HFFc6 (cell line): ENCODE results near the gene POLE2. TPM values are rescaled to one million over a fixed set of nuclear protein-coding genes. Genes with fewer than 3 reads are reported as not detected.

ENCODE experiments used
- DNase-seq: peaks from one replicate; pipeline ENCODE4 v3.0.0-alpha.2; 2018
- H3K27ac Mint-ChIP-seq: 2 replicates; pipeline ENCODE4 v1.8.0; 2020; ENCODE audit warnings: mild to moderate bottlenecking, mixed read lengths
- H3K27me3 Mint-ChIP-seq: 2 replicates; pipeline ENCODE4 v1.8.0; 2021; ENCODE audit warnings: mild to moderate bottlenecking, moderate library complexity, mixed read lengths; ENCODE audit not compliant: insufficient read depth
- H3K36me3 Mint-ChIP-seq: 2 replicates; pipeline ENCODE4 v1.8.0; 2021; ENCODE audit warnings: low read depth, mixed read lengths
- H3K4me1 Mint-ChIP-seq: 2 replicates; pipeline ENCODE4 v1.8.0; 2020; ENCODE audit warnings: low read depth, mixed read lengths
- H3K4me3 Mint-ChIP-seq: 2 replicates; pipeline ENCODE4 v1.8.0; 2020; ENCODE audit warnings: mild to moderate bottlenecking, moderate library complexity, mixed read lengths
- H3K9me3 Mint-ChIP-seq: 2 replicates; pipeline ENCODE4 v1.8.0; 2020; ENCODE audit warnings: mild to moderate bottlenecking, mixed read lengths
- total RNA-seq, 6 experiments: library from RNA; stranded (reverse); fragmentation: NEBNext Ultra II Directional; extraction: Animal tissue kit (Norgen Biotek cat#: 25700); gene quantifications; 2 replicates in 1 of 6; 3 replicates in 5 of 6; pipeline ENCODE4 v1.2.3, GENCODE V29; 2021
- TF ChIP-seq, protein P1 (sequence below): fragments of 200-600 bp; sonication (generic); IDR thresholded peaks from 2 replicates; pipeline ENCODE4 v1.5.0; 2021; ENCODE audit warnings: antibody characterized with exemption, mild to moderate bottlenecking

The POLE2 gene
- total RNA-seq, 6 experiments from 2014 or later: 4.5 to 11.6 (median 8.7) TPM

DNA sequence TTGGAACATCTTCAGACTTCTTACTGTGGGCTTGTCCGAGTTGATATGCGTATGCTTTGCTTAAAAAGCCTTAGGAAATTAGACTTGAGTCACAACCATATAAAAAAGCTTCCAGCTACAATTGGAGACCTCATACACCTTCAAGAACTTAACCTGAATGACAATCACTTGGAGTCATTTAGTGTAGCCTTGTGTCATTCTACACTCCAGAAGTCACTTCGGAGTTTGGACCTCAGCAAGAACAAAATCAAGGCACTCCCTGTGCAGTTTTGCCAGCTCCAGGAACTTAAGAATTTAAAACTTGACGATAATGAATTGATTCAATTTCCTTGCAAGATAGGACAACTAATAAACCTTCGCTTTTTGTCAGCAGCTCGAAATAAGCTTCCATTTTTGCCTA, 80.4 kb downstream of the POLE2 start:
- TF ChIP-seq, protein P1, sequence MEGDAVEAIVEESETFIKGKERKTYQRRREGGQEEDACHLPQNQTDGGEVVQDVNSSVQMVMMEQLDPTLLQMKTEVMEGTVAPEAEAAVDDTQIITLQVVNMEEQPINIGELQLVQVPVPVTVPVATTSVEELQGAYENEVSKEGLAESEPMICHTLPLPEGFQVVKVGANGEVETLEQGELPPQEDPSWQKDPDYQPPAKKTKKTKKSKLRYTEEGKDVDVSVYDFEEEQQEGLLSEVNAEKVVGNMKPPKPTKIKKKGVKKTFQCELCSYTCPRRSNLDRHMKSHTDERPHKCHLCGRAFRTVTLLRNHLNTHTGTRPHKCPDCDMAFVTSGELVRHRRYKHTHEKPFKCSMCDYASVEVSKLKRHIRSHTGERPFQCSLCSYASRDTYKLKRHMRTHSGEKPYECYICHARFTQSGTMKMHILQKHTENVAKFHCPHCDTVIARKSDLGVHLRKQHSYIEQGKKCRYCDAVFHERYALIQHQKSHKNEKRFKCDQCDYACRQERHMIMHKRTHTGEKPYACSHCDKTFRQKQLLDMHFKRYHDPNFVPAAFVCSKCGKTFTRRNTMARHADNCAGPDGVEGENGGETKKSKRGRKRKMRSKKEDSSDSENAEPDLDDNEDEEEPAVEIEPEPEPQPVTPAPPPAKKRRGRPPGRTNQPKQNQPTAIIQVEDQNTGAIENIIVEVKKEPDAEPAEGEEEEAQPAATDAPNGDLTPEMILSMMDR: no peak
- peaks cover 10% of the 10 kb centered on the region for H3K4me1 Mint-ChIP-seq
- no peak overlapping the region for H3K27ac Mint-ChIP-seq
- H3K27me3 Mint-ChIP-seq: no peaks in the 10 kb centered on the region
- H3K36me3 Mint-ChIP-seq: peaks cover 8% of the 10 kb centered on the region
- H3K4me3 Mint-ChIP-seq: no peak overlapping the region
- no peak for DNase-seq
- H3K9me3 Mint-ChIP-seq: no peaks in the 10 kb centered on the region

DNA sequence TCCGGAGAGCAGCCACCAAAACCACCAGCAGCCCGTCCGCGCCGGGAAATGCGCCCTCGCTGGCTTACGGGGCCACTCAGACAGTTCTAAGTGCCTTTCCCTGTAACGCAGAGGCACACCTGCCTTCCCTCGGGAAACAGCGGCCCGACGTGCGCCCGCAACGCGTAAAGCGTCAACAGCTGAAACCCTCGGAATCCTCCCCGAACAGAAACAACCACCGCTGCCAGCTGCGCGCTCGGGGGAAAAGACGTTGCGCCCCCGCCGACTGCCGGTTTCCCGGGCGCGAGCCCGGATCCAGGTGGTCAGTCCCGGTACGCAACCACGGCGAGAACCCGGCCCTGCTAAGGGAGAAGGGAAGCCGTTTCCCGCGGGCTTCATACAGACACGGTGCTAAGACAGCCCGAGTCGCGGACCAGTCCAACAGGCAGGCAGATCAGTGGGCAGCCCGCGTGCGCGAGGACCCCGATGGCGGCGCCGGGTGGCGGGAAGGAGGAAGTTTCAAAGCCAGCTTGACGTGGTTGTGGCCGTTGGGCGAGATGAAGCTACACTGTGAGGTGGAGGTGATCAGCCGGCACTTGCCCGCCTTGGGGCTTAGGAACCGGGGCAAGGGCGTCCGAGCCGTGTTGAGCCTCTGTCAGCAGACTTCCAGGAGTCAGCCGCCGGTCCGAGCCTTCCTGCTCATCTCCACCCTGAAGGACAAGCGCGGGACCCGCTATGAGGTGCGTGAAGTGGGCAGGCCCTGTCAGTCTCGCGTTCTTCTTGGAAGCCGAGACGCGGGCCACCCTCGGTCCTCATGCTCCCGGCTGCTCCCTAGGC, 89.3 kb downstream of the POLE2 start, which contains the start of gene LRR1:
Gene LRR1 (plus strand): TSS at position 456 of the 816 bp plus-strand sequence. CDS start 81 bp downstream, at position 537.
- no peaks in the 10 kb centered on the region; the same call in 1 of the 2 replicates for H3K27me3 Mint-ChIP-seq
- H3K27ac Mint-ChIP-seq: peak within 1 kb of the TSS; percentile 95
- H3K4me1 Mint-ChIP-seq: peaks cover 47% of the 10 kb centered on the region
- TF ChIP-seq, protein P1: no peak; the same call in 1 of the 2 replicates
- no peaks in the 10 kb centered on the region for H3K9me3 Mint-ChIP-seq
- peak within 1 kb of the TSS; percentile 97 for H3K4me3 Mint-ChIP-seq
- DNase-seq: peak; percentile 80
- no peaks in the 10 kb centered on the region; the same call in 1 of the 2 replicates for H3K36me3 Mint-ChIP-seq

DNA sequence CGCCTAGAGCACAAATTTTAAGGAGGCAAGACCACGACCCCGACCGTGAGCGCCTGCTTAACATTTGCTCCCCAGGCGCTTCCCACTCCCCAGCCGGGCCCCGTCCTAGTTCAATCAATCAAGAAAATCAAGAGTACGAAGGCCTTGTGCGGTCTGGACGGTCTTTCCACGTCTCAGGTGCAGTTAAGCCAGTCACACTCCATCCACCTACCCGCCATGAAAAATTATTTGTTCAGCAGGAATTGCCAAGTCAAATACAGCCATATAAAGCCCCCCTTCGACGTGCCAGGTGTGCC, 89.9 kb downstream of the POLE2 start:
- peak overlapping the region; percentile 97 for H3K4me3 Mint-ChIP-seq
- H3K9me3 Mint-ChIP-seq: no peaks in the 10 kb centered on the region
- H3K27ac Mint-ChIP-seq: peak overlapping the region; percentile 95
- H3K36me3 Mint-ChIP-seq: no peaks in the 10 kb centered on the region; the same call in 1 of the 2 replicates
- H3K27me3 Mint-ChIP-seq: no peaks in the 10 kb centered on the region; the same call in 1 of the 2 replicates
- peaks cover 52% of the 10 kb centered on the region for H3K4me1 Mint-ChIP-seq
- TF ChIP-seq, protein P1: no peak
- DNase-seq: no peak

DNA sequence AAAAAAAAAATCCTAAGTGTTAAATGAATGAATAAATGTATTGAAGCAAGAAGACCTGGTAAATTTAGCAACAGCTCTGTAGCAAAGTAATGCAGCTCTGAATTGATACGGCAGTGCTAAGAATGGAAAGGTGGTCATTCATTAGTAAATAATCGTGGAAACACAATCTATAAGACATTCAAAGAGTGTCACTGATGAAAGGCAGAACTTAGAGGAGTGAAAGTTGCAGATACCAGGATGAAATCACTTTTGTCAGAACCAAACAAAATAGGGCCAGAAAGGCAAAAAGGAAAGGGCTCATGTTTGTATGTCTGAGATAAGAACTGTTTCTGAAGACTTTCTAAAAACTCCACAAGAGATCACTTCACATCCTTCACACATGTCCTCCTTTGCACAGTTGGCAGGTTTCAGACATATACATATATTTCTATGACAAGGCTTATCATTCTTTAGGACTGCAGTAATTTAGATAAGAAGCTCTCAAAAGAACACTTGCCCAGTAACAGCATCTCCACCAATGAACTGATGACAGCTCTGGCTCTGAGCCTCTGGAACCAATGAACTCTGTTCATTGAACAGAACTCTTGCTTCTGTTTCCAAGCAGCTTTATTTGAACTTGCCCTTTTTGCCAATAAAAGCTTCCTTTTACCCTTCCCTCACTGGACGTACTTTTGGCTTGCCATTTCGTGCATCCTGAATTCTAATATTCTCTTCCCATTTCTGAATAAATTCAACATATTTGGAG, 93.5 kb downstream of the POLE2 start:
- Mint-ChIP-seq H3K4me1 (peaks cover 42% of the 10 kb centered on the region), H3K27me3 (no peaks in the 10 kb centered on the region; the same call in 1 of the 2 replicates), H3K9me3 (no peaks in the 10 kb centered on the region), H3K27ac (peak overlapping the region; percentile 29; the same call in 1 of the 2 replicates), H3K36me3 (no peaks in the 10 kb centered on the region), H3K4me3 (0 out of 2 replicates have a peak overlapping the region, but pooled peaks have one; percentile 15)
- TF ChIP-seq, protein P1: no peak
- peak; percentile 46 for DNase-seq

Other genes with a start within 250 kb of the POLE2 start
- gene RPS29, start 101.8 kb downstream of the POLE2 start, total RNA-seq: 1,000 to 10,000 TPM in 4 of 6 experiments, 100 to 1,000 TPM in 2; 743 to 1,241 (median 1,080) TPM
- gene LRR1, start 89.3 kb downstream of the POLE2 start, total RNA-seq: 10 to 100 TPM; 15.2 to 26.5 (median 25.5) TPM
- gene RPL36AL, start 67.6 kb downstream of the POLE2 start, total RNA-seq: 100 to 1,000 TPM; 170 to 254 (median 211) TPM
- gene MGAT2, start 67.4 kb downstream of the POLE2 start, total RNA-seq: 10 to 100 TPM; 61.8 to 73.8 (median 64.4) TPM
- 1 to 10 TPM; 5.8 to 8.7 (median 6.2) TPM for gene DNAAF2, start 53.0 kb downstream of the POLE2 start, total RNA-seq
- 1 to 10 TPM in 5 of 6 experiments, under 1 TPM in 1; 0.97 to 1.6 (median 1.2) TPM for gene KLHDC1, start 4.9 kb upstream of the POLE2 start, total RNA-seq
- gene KLHDC2, start 79.9 kb upstream of the POLE2 start, total RNA-seq: 10 to 100 TPM; 29.8 to 35.5 (median 33.8) TPM
- 10 to 100 TPM; 55.5 to 69.7 (median 56.9) TPM for gene NEMF, start 164.6 kb upstream of the POLE2 start, total RNA-seq
- 100 to 1,000 TPM in 1 of 6 experiments, 10 to 100 TPM in 5; 92.2 to 111 (median 94.7) TPM for gene ARF6, start 204.9 kb upstream of the POLE2 start, total RNA-seq